ENCODE measurements around the gene WLS.

Gene WLS

GRCh38 chr1:68213843-68214242 is 18.5 kb downstream of the WLS start:
- Histone ChIP-seq H3K36me3 (replicated peaks in 1 of 2; ENCODE audit: control insufficient read depth in 2 of 2, insufficient read depth in 2 of 2, low read length in 2 of 2) (peaks cover 0 to 68% of the 10 kb centered on the region in 2 donors), H2BK120ac (ENCODE audit: low read depth, low read length) (no peak overlapping the region), H3K79me1 (ENCODE audit: low read depth, low read length) (no peaks in the 10 kb centered on the region), H3K4me2 (ENCODE audit: insufficient read depth, low read length, poor library complexity, severe bottlenecking) (no peak overlapping the region), H3K14ac (ENCODE audit: low read length) (no peak overlapping the region), H3K23ac (ENCODE audit: low read depth, low read length, poor library complexity) (no peak overlapping the region), H2BK15ac (ENCODE audit: low read length) (no peak overlapping the region), H3K4me1 (ENCODE audit: control insufficient read depth in 2 of 2, insufficient read depth in 1 of 2, low read depth in 1 of 2, low read length in 2 of 2) (peaks cover 20% of the 10 kb centered on the region in 2 donors), H2BK5ac (ENCODE audit: low read length) (no peak overlapping the region), H4K8ac (ENCODE audit: low read depth, low read length) (no peak overlapping the region), H3K27me3 (ENCODE audit: control insufficient read depth in 3 of 3, insufficient read depth in 3 of 3, low read depth in 1 of 3, low read length in 3 of 3) (peaks cover 0 to 14% (median 0%) of the 10 kb centered on the region in 3 experiments), H3K4me3 (ENCODE audit: low read length in 2 of 2) (no peak overlapping the region), H3K18ac (ENCODE audit: low read length) (no peak overlapping the region), H3K9me3 (replicated peaks in 1 of 2; ENCODE audit: control insufficient read depth in 2 of 2, insufficient read depth in 1 of 2, low read depth in 1 of 2, low read length in 2 of 2) (peaks cover 0 to 10% of the 10 kb centered on the region in 2 donors), H4K91ac (ENCODE audit: low read depth, low read length, poor library complexity) (no peak overlapping the region), H2BK12ac (ENCODE audit: low read length) (no peak overlapping the region), H3K9ac (ENCODE audit: low read depth, low read length, poor library complexity) (no peak overlapping the region), H3K4ac (ENCODE audit: low read length) (no peak overlapping the region), H3K27ac (replicated peaks; ENCODE audit: low read length) (no peak overlapping the region), H2AK5ac (ENCODE audit: low read depth, low read length) (no peak overlapping the region), H2AFZ (ENCODE audit: low read length) (no peak overlapping the region)
- no CpG with 5 or more reads among the region's 5 CpGs for WGBS, 2 donors (ENCODE audit: extremely low coverage in 2 of 2, insufficient read length in 2 of 2, insufficient replicate concordance in 1 of 2)
- no peak for DNase-seq (ENCODE audit: low spot score)

- H2BK5ac ChIP-seq (ENCODE audit: low read length), result no peak overlapping the region
- H3K79me1 ChIP-seq (ENCODE audit: low read depth, low read length), result no peaks in the 10 kb centered on the region
- H3K4me1 ChIP-seq (ENCODE audit: control insufficient read depth in 2 of 2, insufficient read depth in 1 of 2, low read depth in 1 of 2, low read length in 2 of 2), result peaks cover 9 to 13% of the 10 kb centered on the region in 2 donors
- no peak overlapping the region for H2AFZ ChIP-seq (ENCODE audit: low read length)
- H3K27me3 ChIP-seq (ENCODE audit: control insufficient read depth in 3 of 3, insufficient read depth in 3 of 3, low read depth in 1 of 3, low read length in 3 of 3), result peaks cover 0 to 14% (median 0%) of the 10 kb centered on the region in 3 experiments
- H2AK5ac ChIP-seq (ENCODE audit: low read depth, low read length), result no peak overlapping the region
- no peak overlapping the region for H3K4me3 ChIP-seq (ENCODE audit: low read length in 2 of 2)
- H3K23ac ChIP-seq (ENCODE audit: low read depth, low read length, poor library complexity), result no peak overlapping the region
- H3K4me2 ChIP-seq (ENCODE audit: insufficient read depth, low read length, poor library complexity, severe bottlenecking), result no peak overlapping the region
- no peak overlapping the region for H4K91ac ChIP-seq (ENCODE audit: low read depth, low read length, poor library complexity)
- no peak overlapping the region for H2BK120ac ChIP-seq (ENCODE audit: low read depth, low read length)
- no peak overlapping the region for H4K8ac ChIP-seq (ENCODE audit: low read depth, low read length)
- no peak overlapping the region for H3K4ac ChIP-seq (ENCODE audit: low read length)
- no peak overlapping the region for H3K14ac ChIP-seq (ENCODE audit: low read length)
- no CpG with 5 or more reads among the region's 6 CpGs for WGBS, 2 donors (ENCODE audit: extremely low coverage in 2 of 2, insufficient read length in 2 of 2, insufficient replicate concordance in 1 of 2)
- H2BK12ac ChIP-seq (ENCODE audit: low read length), result no peak overlapping the region
- no peak overlapping the region for H3K9ac ChIP-seq (ENCODE audit: low read depth, low read length, poor library complexity)
- no peak overlapping the region for H3K18ac ChIP-seq (ENCODE audit: low read length)
- DNase-seq (ENCODE audit: low spot score), result no peak
- no peak overlapping the region for H3K27ac ChIP-seq (replicated peaks; ENCODE audit: low read length)
- H2BK15ac ChIP-seq (ENCODE audit: low read length), result no peak overlapping the region
- H3K9me3 ChIP-seq (replicated peaks in 1 of 2; ENCODE audit: control insufficient read depth in 2 of 2, insufficient read depth in 1 of 2, low read depth in 1 of 2, low read length in 2 of 2), result peaks cover 0 to 10% of the 10 kb centered on the region in 2 donors
- peaks cover 0 to 57% of the 10 kb centered on the region in 2 donors for H3K36me3 ChIP-seq (replicated peaks in 1 of 2; ENCODE audit: control insufficient read depth in 2 of 2, insufficient read depth in 2 of 2, low read length in 2 of 2)
Observed at GRCh38 chr1:68211761-68212380, 20.5 kb downstream of the WLS start.

GRCh38 chr1:68210829-68211228 is 21.5 kb downstream of the WLS start:
- H2BK12ac ChIP-seq (ENCODE audit: low read length), result no peak overlapping the region
- H3K36me3 ChIP-seq (replicated peaks in 1 of 2; ENCODE audit: control insufficient read depth in 2 of 2, insufficient read depth in 2 of 2, low read length in 2 of 2), result peaks cover 0 to 59% of the 10 kb centered on the region in 2 donors
- no peak overlapping the region for H3K4ac ChIP-seq (ENCODE audit: low read length)
- H3K27ac ChIP-seq (replicated peaks; ENCODE audit: low read length), result no peak overlapping the region
- H2BK5ac ChIP-seq (ENCODE audit: low read length), result no peak overlapping the region
- H3K4me1 ChIP-seq (ENCODE audit: control insufficient read depth in 2 of 2, insufficient read depth in 1 of 2, low read depth in 1 of 2, low read length in 2 of 2), result peaks cover 9 to 10% of the 10 kb centered on the region in 2 donors
- no peak overlapping the region for H2AFZ ChIP-seq (ENCODE audit: low read length)
- H3K9ac ChIP-seq (ENCODE audit: low read depth, low read length, poor library complexity), result no peak overlapping the region
- H3K18ac ChIP-seq (ENCODE audit: low read length), result no peak overlapping the region
- no peak overlapping the region for H2BK15ac ChIP-seq (ENCODE audit: low read length)
- peaks cover 0 to 10% of the 10 kb centered on the region in 2 donors for H3K9me3 ChIP-seq (replicated peaks in 1 of 2; ENCODE audit: control insufficient read depth in 2 of 2, insufficient read depth in 1 of 2, low read depth in 1 of 2, low read length in 2 of 2)
- peaks cover 0 to 9% (median 0%) of the 10 kb centered on the region in 3 experiments for H3K27me3 ChIP-seq (ENCODE audit: control insufficient read depth in 3 of 3, insufficient read depth in 3 of 3, low read depth in 1 of 3, low read length in 3 of 3)
- no peak overlapping the region for H3K14ac ChIP-seq (ENCODE audit: low read length)
- DNase-seq (ENCODE audit: low spot score), result no peak
- no peak overlapping the region for H3K4me3 ChIP-seq (ENCODE audit: low read length in 2 of 2)
- H4K91ac ChIP-seq (ENCODE audit: low read depth, low read length, poor library complexity), result no peak overlapping the region
- no peak overlapping the region for H2AK5ac ChIP-seq (ENCODE audit: low read depth, low read length)
- no peak overlapping the region for H3K4me2 ChIP-seq (ENCODE audit: insufficient read depth, low read length, poor library complexity, severe bottlenecking)
- H3K23ac ChIP-seq (ENCODE audit: low read depth, low read length, poor library complexity), result no peak overlapping the region
- H2BK120ac ChIP-seq (ENCODE audit: low read depth, low read length), result no peak overlapping the region
- no peaks in the 10 kb centered on the region for H3K79me1 ChIP-seq (ENCODE audit: low read depth, low read length)
- no peak overlapping the region for H4K8ac ChIP-seq (ENCODE audit: low read depth, low read length)
- WGBS, 2 donors (ENCODE audit: extremely low coverage in 2 of 2, insufficient read length in 2 of 2, insufficient replicate concordance in 1 of 2), result no CpG with 5 or more reads among the region's 2 CpGs

- Histone ChIP-seq H2AK5ac (ENCODE audit: low read depth, low read length) (no peak overlapping the region), H2BK5ac (ENCODE audit: low read length) (no peak overlapping the region), H3K36me3 (replicated peaks in 1 of 2; ENCODE audit: control insufficient read depth in 2 of 2, insufficient read depth in 2 of 2, low read length in 2 of 2) (peaks cover 0 to 58% of the 10 kb centered on the region in 2 donors), H3K9me3 (replicated peaks in 1 of 2; ENCODE audit: control insufficient read depth in 2 of 2, insufficient read depth in 1 of 2, low read depth in 1 of 2, low read length in 2 of 2) (peaks cover 0 to 7% of the 10 kb centered on the region in 2 donors), H2BK15ac (ENCODE audit: low read length) (no peak overlapping the region), H3K27ac (replicated peaks; ENCODE audit: low read length) (no peak overlapping the region), H3K27me3 (ENCODE audit: control insufficient read depth in 3 of 3, insufficient read depth in 3 of 3, low read depth in 1 of 3, low read length in 3 of 3) (peaks cover 0 to 7% (median 0%) of the 10 kb centered on the region in 3 experiments), H3K4me1 (ENCODE audit: control insufficient read depth in 2 of 2, insufficient read depth in 1 of 2, low read depth in 1 of 2, low read length in 2 of 2) (peaks cover 9 to 10% of the 10 kb centered on the region in 2 donors), H3K4ac (ENCODE audit: low read length) (no peak overlapping the region), H3K4me2 (ENCODE audit: insufficient read depth, low read length, poor library complexity, severe bottlenecking) (no peak overlapping the region), H2BK12ac (ENCODE audit: low read length) (no peak overlapping the region), H2BK120ac (ENCODE audit: low read depth, low read length) (no peak overlapping the region), H2AFZ (ENCODE audit: low read length) (no peak overlapping the region), H3K23ac (ENCODE audit: low read depth, low read length, poor library complexity) (no peak overlapping the region), H3K9ac (ENCODE audit: low read depth, low read length, poor library complexity) (no peak overlapping the region), H4K8ac (ENCODE audit: low read depth, low read length) (no peak overlapping the region), H3K14ac (ENCODE audit: low read length) (no peak overlapping the region), H3K4me3 (ENCODE audit: low read length in 2 of 2) (no peak overlapping the region), H3K79me1 (ENCODE audit: low read depth, low read length) (no peaks in the 10 kb centered on the region), H3K18ac (ENCODE audit: low read length) (no peak overlapping the region), H4K91ac (ENCODE audit: low read depth, low read length, poor library complexity) (no peak overlapping the region)
- no peak for DNase-seq (ENCODE audit: low spot score)
Observed at GRCh38 chr1:68210027-68210426, 22.3 kb downstream of the WLS start.
